Transverse colon (tissue), 4 donors: ENCODE results near the gene ACTL9. TPM values are rescaled to one million over a fixed set of nuclear protein-coding genes. Genes with fewer than 3 reads are reported as not detected.

Experiments used
- DNase-seq: peaks from one replicate; pipeline ENCODE4 v3.0.0-alpha.2; 2019
- H3K27ac ChIP-seq, 4 donors: fragments of 200-600 bp; sonication (generic); 2 replicates each; pipeline ENCODE4 v1.5.1; 2016 to 2018; ENCODE audit warnings: inconsistent platforms in 4 of 4
- H3K27me3 ChIP-seq: fragments of 200-600 bp; sonication (generic); 2 replicates; pipeline ENCODE4 v1.5.1; 2017; ENCODE audit warnings: inconsistent platforms
- H3K36me3 ChIP-seq, 4 donors: fragments of 200-600 bp; sonication (generic); 2 replicates each; pipeline ENCODE4 v1.5.1; 2017 to 2019; ENCODE audit warnings: inconsistent platforms in 4 of 4
- H3K4me1 ChIP-seq, 4 donors: fragments of 200-600 bp; sonication (generic); 2 replicates each; pipeline ENCODE4 v1.5.1; 2017 to 2020; ENCODE audit warnings: inconsistent platforms in 4 of 4
- H3K4me3 ChIP-seq, 4 donors: fragments of 200-600 bp; sonication (generic); 1 replicate in 1 of 4; 2 replicates in 3 of 4; pipeline versions ENCODE4 v1.5.1 to v1.6.1; 2017 to 2019; ENCODE audit warnings: inconsistent platforms in 4 of 4
- H3K9me3 ChIP-seq, 2 donors: fragments of 200-600 bp; sonication (generic); 2 replicates each; pipeline ENCODE4 v1.5.1; 2017 to 2019; ENCODE audit warnings: inconsistent platforms in 2 of 2
- EP300 ChIP-seq: sonication (generic); formaldehyde crosslinking; IDR thresholded peaks from one replicate; pipeline ENCODE4 v1.6.1; 2017; ENCODE audit warnings: antibody characterized with exemption, low read depth
- POLR2A ChIP-seq: fragments of 450-650 bp; IDR thresholded peaks from one replicate; pipeline ENCODE4 v1.6.1; 2016; ENCODE audit warnings: antibody characterized with exemption, mild to moderate bottlenecking, moderate library complexity
- POLR2AphosphoS5 ChIP-seq, 3 donors: sonication (generic); formaldehyde crosslinking; IDR thresholded peaks; one replicate each; pipeline ENCODE4 v1.6.1; 2016; ENCODE audit warnings: antibody characterized with exemption in 3 of 3
- WGBS, 2 donors: methylation state at CpG; one replicate each; pipeline ENCODE4 v1.1.5; 2018; ENCODE audit warnings: low coverage in 1 of 2; 5-methylcytosine and 5-hydroxymethylcytosine counted together
- in situ Hi-C, 4 donors: fragments of 200-750 bp; cut with MboI; loops; one replicate each; pipeline versions ENCODE4 v1.15.0 to v1.15.1; 2017; ENCODE audit warnings: low sequenced_read_pairs in 3 of 4, low pct_ligation_motif_present in 1 of 4, low pct_unique_long_range_greater_than_20kb in 1 of 4
- intact Hi-C: fragments of 100-400 bp; cut with DNase I; formaldehyde crosslinking; loops from one replicate; pipeline ENCODE4 v1.15.1; 2023; ENCODE audit warnings: low total_unique reads
- total RNA-seq, 4 donors: library from RNA; depleted of rRNA; stranded (reverse); fragments of >200 nt; gene quantifications; one replicate each; pipeline ENCODE4 v1.1.0, GENCODE V29; 2016
- TF ChIP-seq, protein P1 (sequence below), 5 experiments: fragments of 200-600 bp in 3 of 5; fragments of 450-650 bp in 2 of 5; sonication (generic) in 3 of 5; IDR thresholded peaks; 1 replicate in 2 of 5; 2 replicates in 3 of 5; pipeline ENCODE4 v1.5.1; 2016 to 2017; ENCODE audit warnings: antibody characterized with exemption in 5 of 5, inconsistent platforms in 3 of 5, mild to moderate bottlenecking in 2 of 5, moderate library complexity in 1 of 5

Gene ACTL9
- total RNA-seq, 4 donors from 2014 or later, result not detected

DNA sequence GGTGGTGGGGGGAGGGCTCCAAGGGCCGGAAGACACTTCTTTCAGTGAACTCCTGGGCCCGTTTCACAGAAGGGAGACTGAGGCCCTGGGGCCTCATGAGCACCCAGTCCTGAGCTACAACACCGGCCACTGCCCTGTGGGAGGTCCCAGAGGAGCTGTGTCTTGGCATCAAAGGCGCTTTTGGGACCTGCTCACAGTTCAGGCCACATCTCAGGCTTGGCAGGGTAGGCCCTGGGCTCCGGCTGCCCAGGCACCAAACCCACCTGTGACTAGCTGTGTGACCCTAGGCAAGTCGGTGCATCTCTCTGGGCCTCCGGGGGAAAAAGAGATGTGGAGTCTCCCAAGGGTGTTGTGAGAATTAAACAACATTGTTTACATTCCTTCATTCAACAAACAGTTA is 38.7 kb downstream of the ACTL9 start:
- intact Hi-C loops, result loop anchor here (5.0 to 10.0 kb wide), 2 partner anchors 422 to 1595 kb away; partner anchors contain the start of gene ZNF557
- in situ Hi-C loops, result loop anchor here (10.0 to 25.0 kb wide), 2 partner anchors 415 to 427 kb away; partner anchors contain the start of gene OR1M1 (in 3 of the 4)
- WGBS, 2 donors, result 69% methylated on average over 7 of the region's 7 CpGs; no CpG with 5 or more reads in 1 of the 2 donors

GRCh38 chr19:8657869-8658268 is 40.7 kb downstream of the ACTL9 start:
- TF ChIP-seq EP300, result no peak
- TF ChIP-seq POLR2A, result no peak
- TF ChIP-seq, protein P1, sequence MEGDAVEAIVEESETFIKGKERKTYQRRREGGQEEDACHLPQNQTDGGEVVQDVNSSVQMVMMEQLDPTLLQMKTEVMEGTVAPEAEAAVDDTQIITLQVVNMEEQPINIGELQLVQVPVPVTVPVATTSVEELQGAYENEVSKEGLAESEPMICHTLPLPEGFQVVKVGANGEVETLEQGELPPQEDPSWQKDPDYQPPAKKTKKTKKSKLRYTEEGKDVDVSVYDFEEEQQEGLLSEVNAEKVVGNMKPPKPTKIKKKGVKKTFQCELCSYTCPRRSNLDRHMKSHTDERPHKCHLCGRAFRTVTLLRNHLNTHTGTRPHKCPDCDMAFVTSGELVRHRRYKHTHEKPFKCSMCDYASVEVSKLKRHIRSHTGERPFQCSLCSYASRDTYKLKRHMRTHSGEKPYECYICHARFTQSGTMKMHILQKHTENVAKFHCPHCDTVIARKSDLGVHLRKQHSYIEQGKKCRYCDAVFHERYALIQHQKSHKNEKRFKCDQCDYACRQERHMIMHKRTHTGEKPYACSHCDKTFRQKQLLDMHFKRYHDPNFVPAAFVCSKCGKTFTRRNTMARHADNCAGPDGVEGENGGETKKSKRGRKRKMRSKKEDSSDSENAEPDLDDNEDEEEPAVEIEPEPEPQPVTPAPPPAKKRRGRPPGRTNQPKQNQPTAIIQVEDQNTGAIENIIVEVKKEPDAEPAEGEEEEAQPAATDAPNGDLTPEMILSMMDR (IDR thresholded peaks at IDR 0.05), result no peak
- TF ChIP-seq POLR2AphosphoS5 (IDR thresholded peaks at IDR 0.05), result no peak
- Histone ChIP-seq H3K27ac (no peak overlapping the region), H3K4me1 (peaks cover 0 to 9% (median 1%) of the 10 kb centered on the region in 4 donors), H3K27me3 (peaks cover 4% of the 10 kb centered on the region), H3K36me3 (no peaks in the 10 kb centered on the region), H3K4me3 (no peak overlapping the region), H3K9me3 (no peaks in the 10 kb centered on the region)
- intact Hi-C loops, result loop anchor here (5.0 to 10.0 kb wide), 2 partner anchors 424 to 1593 kb away; partner anchors contain the start of gene ZNF557
- in situ Hi-C loops, result loop anchor here (10.0 to 25.0 kb wide), 2 partner anchors 417 to 429 kb away; partner anchors contain the start of gene OR1M1 (in 3 of the 4)
- WGBS, 2 donors, result 76% methylated on average over 5 of the region's 5 CpGs; no CpG with 5 or more reads in 1 of the 2 donors
- DNase-seq, result no peak

More for the DNA sequence above, 38.7 kb downstream of the ACTL9 start:
- no peak for DNase-seq
- no peak for TF ChIP-seq EP300
- TF ChIP-seq, protein P1 (IDR thresholded peaks at IDR 0.05), result no peak
- no peak for TF ChIP-seq POLR2AphosphoS5 (IDR thresholded peaks at IDR 0.05)
- no peak for TF ChIP-seq POLR2A
- Histone ChIP-seq H3K36me3 (no peaks in the 10 kb centered on the region), H3K4me3 (no peak overlapping the region), H3K4me1 (peaks cover 0 to 2% (median 0%) of the 10 kb centered on the region in 4 donors), H3K27me3 (peaks cover 10% of the 10 kb centered on the region), H3K27ac (no peak overlapping the region), H3K9me3 (no peaks in the 10 kb centered on the region)

DNA sequence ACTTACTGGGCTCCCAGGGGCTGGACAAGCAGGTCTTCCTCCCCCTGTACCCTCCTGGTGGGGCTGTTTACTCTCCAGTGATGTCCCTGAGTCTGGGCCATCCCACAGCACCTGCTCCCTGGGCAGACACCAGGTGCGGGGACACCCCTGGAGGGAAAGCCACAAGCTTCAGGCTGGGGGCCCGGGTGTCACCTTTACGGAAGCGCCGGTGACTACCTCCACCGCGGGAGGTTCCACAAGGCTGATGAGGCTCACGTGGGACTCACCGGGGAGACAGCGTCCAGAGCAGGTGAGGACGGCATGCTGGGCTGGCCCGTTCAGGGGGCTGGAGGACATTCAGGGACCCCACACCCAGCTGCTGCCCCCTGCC is 43.3 kb downstream of the ACTL9 start:
- H3K4me3 ChIP-seq, result no peak overlapping the region
- H3K36me3 ChIP-seq, result no peaks in the 10 kb centered on the region
- no peak for DNase-seq
- TF ChIP-seq, protein P1 (IDR thresholded peaks at IDR 0.05), result no peak
- TF ChIP-seq EP300 (no peak), POLR2A (no peak), POLR2AphosphoS5 (IDR thresholded peaks at IDR 0.05) (no peak)
- 52 to 71% methylated on average over 4 to 12 of the region's 12 CpGs for WGBS, 2 donors
- H3K27ac ChIP-seq, result no peak overlapping the region
- H3K4me1 ChIP-seq, result peaks cover 0 to 9% (median 1%) of the 10 kb centered on the region in 4 donors
- intact Hi-C loops, result loop anchor here (5.0 to 10.0 kb wide), 2 partner anchors 427 to 1591 kb away; partner anchors contain the start of gene ZNF557
- in situ Hi-C loops, result loop anchor here (10.0 to 25.0 kb wide), 2 partner anchors 419 to 432 kb away; partner anchors contain the start of gene OR1M1 (in 3 of the 4)
- peaks cover 4% of the 10 kb centered on the region for H3K27me3 ChIP-seq
- no peaks in the 10 kb centered on the region for H3K9me3 ChIP-seq

GRCh38 chr19:8654591-8655339 is 43.8 kb downstream of the ACTL9 start:
- Histone ChIP-seq H3K4me3 (peak overlapping the region in 3 of 4 donors; percentile 13 to 28 (median 18)), H3K4me1 (peaks cover 0 to 9% (median 1%) of the 10 kb centered on the region in 4 donors), H3K9me3 (no peaks in the 10 kb centered on the region), H3K36me3 (no peaks in the 10 kb centered on the region), H3K27ac (no peak overlapping the region), H3K27me3 (peaks cover 4% of the 10 kb centered on the region)
- intact Hi-C loops (loop anchor here (5.0 to 10.0 kb wide), 2 partner anchors 428 to 1590 kb away; partner anchors contain the start of gene ZNF557), in situ Hi-C loops (loop anchor here (10.0 to 25.0 kb wide), 2 partner anchors 420 to 433 kb away; partner anchors contain the start of gene OR1M1 (in 3 of the 4))
- DNase-seq, result peak; percentile 50
- WGBS, 2 donors, result 0 to 6% methylated on average over 11 to 15 of the region's 15 CpGs
- TF ChIP-seq POLR2A (no peak), POLR2AphosphoS5 (IDR thresholded peaks at IDR 0.05) (no peak), EP300 (no peak)
- TF ChIP-seq, protein P1 (IDR thresholded peaks at IDR 0.05), result peak; percentile 95 to 100 (median 99)
